Kasumi-1 (cell line): ENCODE results near the gene KCNK15.
A peak's percentile ranks its signal among the peaks of the same experiment; 100 is the strongest.
"Not testable (repeated sequence)": the region's sequence is repeated elsewhere in the genome, so short reads cannot be mapped to it uniquely, and the experiment has no call there.

Experiments used
- DNase-seq, 2 experiments: peaks; one replicate each; lab custom pipeline; 2025; lab: John Stamatoyannopoulos, UW

The KCNK15 gene

DNA sequence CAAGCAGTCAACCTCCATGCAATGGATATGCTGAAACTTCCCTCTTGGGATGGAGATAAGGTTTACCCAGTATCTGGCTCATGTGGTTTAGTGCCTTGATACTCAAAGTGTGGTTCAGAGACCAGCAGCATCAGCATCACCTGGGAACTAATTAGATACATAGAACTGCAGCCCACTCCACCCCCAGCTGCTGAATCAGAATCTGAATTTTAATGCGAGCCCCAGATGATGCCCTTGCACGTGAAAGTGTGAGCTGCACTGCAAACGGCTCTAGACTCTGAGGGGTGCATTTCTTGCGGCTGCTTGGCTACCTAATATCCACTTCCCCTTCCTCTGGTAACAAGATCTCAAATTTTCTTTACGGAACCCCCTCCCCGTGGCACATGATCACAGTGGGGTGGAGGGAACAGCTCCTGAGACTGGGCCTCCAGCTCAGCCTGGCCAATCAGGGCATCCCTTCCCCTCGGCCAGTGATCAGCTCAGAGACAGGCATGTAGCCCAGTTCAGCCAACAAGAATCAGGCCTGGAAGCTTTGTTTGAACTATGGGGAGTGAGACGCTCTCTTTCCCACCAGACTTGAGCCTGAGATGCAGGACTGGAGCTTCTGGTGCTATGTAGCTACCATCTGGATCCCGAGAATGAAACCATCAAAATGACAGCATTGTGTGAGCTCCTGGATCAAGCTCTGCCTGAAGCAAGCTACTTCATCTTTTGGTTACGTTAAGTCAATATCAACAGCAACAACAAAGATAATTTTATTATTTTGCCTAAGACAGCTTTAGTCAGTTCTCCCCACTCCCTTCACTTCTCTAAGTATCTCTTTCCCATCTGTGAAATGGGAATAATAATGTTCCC, 12.8 kb downstream of the KCNK15 start:
- DNase-seq, result no peak

DNA sequence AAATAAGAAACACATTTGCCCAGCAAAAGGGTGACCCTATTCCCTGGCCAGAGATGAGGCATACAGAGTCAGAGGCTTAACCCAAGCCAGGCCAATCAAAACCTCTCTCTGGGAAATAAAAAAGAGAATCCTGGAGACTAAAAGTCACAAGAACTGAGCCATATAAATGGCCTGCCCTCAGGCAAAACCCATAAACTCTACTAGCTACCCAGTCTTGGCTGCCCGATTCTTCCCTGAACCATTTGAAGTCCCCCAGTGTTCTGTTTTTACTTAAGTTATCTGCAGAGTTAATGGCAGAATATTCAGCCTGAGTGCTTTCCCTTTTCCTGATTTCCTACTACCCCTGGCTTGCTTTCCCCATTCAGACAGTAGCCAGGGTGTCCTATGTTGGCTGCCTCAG, 13.9 kb downstream of the KCNK15 start:
- DNase-seq, result no peak

DNA sequence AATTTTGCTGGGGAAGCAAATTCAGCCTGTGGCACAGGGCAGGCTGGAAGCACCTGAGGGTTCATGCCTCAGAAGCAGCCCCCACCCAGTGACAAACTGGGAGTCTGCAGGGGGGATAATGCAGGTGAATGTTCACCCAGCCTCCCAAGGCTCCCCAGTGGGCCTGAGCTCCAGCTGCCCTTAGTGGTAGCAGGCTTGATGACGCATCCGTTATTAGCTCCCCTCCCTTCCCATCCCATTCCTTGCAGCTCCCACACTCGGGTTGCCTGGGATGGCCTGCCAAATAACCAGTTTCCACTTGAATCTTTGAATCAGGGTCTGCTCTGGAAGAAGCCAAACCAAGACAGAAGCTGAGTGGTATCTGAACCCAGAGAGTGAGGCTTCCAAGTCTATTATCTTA, 15.8 kb downstream of the KCNK15 start:
- no peak for DNase-seq

DNA sequence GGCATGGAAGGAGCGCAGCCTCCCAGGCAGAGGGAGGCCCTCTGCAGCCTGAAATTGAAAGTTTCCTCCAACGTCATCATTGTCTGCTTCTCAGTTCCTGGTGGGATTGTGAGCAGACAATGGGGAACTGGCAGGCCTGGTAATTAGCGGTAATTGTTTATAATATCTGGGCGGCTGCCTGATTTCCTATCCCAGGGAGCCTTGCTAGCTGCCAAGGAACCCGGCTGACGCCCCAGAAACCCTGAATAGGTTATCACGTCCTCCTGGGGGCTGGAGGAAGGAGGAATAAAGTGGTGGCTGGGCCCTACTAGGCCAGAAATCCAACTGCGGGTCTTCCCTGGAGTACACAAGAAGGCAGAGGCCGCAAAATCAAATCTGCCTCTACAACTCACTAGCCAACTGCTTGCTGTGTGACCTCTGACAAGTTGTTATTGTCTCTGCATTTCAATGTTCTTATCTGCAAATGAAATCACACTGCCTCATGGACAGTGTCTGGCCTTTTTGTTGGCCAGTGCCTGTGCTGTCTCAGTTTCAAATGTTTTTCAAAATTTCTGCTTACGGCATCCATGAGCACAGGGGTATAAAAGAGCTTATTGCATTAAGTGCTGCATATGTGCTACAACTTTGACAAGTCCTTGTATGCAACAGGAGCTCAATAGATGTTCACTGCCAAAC, 16.9 kb downstream of the KCNK15 start:
- no peak for DNase-seq

DNA sequence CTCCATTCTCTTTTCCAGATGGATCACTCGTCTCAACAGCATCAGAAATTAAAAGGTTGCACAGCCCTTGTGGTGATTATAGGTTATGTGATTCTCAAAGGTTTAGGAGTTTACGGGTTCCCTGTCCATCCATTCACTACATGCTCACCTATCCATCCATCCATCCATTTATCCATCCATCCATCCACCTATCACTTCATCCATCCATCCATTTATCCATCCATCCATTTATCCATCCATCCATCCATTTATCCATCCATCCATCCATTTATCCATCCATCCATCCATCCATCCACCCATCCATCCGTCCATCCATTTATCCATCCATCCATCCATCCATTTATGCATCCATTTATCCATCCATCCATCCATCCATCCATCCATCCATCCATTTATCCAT, 18.1 kb downstream of the KCNK15 start:
- DNase-seq, result not testable (repeated sequence)

DNA sequence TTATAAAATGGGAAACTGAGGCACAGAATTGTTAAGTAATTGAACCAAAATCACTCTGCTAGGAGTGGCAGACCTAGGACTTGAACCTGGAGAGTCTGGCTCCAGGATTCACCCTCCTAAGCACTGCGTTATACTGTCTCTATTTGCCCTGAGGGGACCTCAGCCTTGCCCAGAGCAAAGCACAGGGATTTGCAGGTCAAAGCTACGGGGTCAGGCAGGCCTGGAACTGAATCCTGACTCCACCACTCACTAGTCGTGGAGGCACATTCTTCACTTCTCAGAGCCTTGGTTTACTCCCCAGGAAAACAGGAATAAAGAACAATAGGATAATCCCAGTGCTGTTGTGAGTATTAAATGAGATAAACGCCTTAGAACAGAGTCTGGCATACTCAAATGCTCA, 19.4 kb downstream of the KCNK15 start:
- DNase-seq, result no peak

DNA sequence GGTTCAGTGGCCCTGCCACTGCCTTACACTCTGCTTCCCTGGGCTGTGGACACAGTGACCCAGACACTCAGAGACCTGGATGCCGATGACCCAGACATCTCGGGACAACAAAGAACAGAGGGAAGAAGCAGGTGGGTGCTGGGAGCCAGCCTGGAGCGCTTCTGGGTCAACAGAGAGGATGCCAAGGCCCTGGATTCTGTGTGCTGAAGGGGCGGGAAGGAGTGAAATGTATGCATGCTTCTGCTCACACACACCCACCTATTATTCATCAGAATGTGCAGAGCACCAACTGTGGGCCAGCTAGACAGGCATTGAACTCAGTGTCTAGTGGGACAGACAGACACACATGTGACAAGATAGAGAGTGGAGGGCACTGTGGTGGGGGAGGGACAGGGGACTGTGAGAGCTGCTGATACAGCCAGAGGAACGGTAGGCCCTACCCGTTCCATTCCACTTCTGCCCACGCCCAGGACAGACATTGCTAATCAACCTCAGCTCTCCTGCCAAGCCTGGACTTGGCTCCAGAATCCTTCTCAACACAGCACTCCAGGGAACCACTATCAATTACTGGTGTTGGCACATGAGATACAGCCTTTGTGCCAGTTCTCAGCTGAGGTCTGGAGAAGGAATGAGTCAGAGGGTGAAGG, 20.2 kb downstream of the KCNK15 start:
- no peak for DNase-seq

DNA sequence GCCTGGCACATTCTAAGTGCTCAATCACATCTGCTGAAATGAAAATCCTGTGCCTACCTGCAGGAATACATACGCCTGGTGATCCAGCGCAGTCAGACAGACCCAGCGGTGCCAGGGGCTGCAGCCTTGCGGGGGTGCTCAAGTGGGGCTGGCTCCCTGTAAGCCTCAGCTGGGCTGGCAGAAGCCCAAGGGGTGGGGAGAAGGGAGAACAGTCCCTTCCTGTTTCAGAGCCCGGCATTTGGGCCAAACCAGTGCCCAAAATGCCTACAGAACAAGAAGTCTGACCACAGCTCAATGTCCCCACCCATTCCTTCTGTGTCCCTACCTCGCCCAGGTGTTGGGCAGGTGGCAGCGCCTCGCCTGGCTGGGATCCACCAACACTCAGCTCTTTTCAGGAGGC, 22.6 kb downstream of the KCNK15 start:
- no peak for DNase-seq

DNA sequence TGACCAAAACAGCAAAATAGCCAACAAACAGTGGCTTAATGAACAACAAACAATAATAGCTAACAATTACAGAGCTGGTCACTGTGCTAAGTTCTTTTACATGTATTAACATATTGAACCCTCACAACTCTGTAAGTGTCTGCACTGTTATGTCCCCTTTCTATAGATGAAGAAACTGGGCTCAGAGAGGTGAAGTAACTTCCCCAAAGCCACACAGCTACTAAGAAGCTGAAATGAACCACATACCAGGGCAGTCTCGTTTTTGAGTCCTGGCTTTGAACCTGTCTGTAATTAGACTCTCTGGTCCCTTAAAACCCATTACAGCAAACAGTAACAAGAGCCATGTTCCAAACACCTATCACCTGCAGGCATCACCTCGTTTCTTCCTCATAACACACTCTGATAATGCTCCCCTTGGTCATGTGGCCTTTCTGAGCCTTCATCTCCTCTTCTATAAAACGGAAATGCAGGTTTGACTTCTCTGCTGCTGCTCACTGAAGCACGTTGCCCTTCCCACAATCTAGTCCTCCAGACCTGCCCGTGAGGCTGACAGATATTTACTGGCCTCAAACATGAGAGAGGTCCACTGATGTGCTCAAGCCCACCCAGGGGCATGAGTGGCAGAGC, 23.3 kb downstream of the KCNK15 start:
- no peak for DNase-seq

DNA sequence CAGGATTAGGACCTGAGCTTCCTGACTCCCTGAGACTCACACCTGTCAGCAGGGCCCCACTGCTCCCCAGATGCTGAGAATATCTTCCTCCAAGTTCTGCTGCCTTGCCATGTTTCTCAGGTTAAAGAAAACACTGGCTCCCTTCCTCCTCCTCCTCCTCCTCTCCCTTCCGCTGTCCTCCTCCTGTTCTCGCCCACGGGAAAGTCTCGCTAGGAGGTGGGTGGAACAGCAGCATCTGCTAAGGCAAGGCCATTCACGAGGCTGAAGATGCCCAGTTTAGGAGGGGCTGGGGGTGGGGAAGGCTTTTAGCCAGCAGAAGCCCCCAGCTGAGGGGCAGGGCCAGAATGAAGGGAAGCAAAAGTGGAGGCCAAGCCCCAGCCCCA, 23.8 kb downstream of the KCNK15 start:
- no peak for DNase-seq

DNA sequence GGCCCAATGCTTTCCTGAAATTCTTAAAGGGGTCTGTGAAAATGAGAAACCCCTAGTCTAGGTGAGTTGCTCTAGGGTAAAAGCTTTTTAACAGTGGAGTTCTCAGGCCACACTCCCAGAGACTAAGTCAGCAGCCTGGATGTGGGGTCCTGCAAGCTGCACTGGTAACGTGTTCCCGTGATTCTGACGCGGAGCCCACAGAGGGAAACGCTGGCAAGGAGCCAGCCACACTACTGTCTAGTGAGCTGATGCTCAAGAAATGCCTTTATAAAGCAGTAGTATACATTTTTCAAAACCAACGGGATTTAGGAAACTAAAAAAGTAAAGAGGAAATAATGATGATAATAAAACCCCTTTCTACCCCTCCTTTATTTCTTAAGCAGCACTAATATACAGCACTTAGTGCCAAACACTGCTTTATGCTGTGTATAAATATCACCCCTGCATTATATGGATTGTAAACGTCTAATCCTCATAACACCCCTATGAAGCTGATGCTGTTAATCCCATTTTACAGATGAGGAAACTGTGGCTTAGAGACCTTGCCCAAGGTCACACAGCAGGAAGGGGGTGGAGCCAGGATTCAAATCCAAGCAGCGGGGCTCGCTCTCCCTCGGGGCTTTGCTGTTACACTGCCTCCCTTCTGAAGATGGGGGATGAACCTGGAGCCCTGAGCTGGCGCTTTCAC, 25.0 kb downstream of the KCNK15 start:
- DNase-seq, result no peak

DNA sequence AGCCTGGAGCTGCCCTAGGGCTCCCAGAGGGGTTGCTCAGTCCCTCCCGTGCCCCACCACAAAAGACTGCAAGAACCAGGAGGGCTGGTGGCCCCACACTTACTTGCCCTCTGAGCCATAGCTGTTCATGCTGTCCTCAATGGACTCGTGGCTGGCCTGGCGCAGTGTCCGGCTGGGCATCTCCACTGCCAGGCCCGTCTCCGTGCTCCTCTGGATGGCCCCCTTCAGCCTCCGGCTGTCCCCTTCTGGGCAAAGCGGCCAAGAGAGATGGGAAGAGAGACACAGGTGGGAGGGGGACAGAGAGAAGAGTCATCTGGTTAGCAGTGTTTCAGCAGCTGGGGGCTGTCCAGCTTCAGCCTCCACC, 25.5 kb downstream of the KCNK15 start:
- DNase-seq, result no peak

DNA sequence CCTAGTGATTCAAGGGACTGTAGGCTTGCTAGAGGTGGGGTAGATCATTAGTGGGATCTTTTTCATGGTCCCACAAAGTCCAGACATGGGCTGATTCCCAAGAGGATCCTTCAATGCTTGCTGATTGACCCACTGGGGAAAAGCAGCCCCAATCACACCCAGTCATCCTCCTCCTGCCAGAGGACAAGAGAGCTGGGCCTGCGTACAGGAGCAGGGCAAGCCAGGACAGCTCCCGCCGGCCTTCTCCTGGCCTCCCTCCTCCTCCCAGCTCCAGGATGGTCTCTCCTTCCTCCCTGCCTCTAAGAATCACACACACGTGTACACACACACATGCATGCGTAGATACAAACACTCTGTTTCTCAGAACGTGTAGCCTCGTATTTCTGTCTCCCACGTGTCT, 27.0 kb downstream of the KCNK15 start:
- DNase-seq, result no peak

DNA sequence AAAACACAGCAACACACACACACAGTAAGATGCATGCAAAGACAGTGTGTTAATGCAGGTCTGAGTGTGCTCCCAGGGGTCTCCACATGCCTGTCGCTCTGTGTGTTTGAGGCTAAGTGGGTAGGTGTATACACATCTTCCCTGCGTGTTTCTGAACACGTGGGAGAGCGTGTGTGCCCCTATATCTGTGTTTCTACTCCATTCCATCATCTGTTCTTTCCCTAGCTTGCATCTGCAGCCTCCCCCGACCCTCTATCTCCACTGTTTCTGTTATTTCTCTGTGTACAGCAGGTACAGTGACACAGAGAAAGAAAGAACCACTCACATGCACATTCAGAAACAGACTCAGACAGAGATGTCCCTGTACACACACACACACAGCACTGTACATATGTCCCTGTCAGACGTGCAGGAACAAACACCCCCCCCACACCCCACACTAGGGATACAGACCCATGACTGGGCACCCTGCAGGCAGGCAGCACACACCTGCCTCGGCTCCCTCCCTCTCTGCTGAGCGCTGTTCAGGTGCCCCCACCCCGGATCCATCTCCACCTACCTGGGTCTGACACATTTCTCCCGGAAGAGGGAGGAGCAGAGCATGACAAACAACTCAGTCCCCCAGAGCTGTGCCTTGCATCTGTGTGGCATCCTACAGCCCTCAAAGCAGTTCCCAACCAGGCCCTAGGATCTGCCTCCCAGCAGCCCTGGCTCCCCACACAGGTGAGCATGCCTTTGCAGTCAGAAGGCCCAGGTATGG, 27.6 kb downstream of the KCNK15 start:
- DNase-seq, result no peak

DNA sequence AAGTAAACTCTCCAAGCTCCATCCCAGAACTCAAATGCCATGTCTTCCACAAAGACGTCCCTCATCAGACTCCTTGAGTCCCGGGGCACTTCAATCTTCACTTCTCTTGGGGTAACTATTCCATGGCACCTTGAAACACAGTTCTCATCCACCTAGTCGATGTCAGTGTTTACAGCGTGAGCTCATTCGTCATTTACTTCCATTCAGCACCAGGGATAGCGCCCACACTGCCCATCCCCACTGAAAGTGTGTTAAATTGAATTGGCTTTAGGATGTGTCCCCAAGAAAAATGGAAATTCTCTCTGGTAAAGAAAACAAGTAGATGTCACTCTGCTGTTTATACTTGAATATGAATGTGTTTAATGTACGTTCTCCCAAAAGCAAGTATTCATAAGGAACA, 31.3 kb downstream of the KCNK15 start:
- DNase-seq, result peak; percentile 33 to 34

DNA sequence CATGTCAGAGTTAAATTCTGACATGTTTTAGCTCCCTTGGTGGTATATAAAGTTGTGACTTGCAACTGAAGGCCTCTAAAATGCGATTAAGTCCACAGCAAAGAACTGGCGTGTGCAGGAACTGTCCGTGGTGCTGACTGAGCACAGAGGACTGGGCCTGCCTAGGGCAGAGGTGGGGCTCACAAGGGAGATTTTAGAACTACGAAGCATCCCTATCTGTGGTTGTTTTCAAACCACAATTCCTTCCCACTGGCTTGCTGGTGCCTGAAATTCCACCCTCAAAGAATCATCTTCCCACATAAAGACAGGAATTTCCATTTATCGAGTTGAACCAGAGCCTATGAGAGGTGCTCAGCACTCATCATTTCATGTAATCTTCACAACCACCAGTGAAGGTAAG, 34.6 kb downstream of the KCNK15 start:
- peak; percentile 32 to 56 for DNase-seq

DNA sequence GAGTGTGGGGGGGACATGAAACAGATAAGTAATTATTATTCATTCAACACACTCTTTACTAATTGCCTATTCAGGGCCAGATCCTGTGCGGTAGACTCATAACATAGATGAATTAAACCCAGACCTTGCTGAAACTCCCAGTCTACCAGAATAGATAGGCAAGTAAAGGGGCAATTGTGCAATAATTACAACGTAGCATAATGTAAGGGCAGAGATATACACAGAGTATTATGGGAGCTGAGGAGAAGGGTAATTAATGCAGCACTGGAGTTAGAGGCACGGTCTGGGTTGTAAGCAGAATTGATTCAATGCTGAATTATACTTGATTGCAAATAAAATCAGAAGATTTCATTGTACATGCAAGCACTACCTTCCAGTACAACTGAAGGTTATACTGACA, 35.5 kb downstream of the KCNK15 start:
- no peak for DNase-seq

DNA sequence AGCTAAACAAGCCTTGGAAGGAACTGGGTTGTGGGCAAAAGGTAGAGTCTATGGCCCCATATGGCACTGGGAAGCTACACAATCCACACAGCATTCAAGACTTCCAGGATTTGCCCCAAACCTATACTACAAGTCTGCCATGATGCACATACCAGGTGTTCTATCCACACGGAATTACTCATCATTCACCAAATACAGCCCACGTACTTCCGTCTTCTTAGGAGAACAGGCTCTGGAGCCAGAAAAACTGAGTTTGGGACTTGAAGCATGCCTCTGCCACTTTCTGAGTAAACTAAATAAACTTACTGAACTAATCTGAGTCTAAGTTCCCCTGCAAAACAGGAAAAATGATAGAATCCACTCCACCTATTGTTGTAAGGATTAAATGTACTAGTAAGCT, 36.1 kb downstream of the KCNK15 start:
- no peak for DNase-seq

DNA sequence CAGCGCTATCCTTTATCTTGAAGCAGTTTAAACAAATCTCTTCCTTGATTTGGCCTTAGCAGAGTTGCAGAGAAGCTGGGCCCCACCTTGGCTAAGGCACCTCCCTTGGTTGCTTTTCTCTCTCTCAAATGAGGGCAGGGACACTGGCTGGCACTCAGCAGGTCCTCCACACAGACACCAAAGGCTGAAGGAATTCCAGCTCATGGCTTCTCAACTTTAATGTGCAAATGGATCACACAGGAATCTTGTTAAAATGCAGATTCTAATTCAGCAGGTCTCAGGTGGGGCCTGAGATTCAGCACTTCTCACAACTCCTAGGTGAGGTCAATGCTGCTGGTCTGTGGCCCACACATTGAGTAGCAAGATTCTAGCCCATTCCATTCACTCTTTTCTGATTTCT, 39.0 kb downstream of the KCNK15 start:
- no peak for DNase-seq

DNA sequence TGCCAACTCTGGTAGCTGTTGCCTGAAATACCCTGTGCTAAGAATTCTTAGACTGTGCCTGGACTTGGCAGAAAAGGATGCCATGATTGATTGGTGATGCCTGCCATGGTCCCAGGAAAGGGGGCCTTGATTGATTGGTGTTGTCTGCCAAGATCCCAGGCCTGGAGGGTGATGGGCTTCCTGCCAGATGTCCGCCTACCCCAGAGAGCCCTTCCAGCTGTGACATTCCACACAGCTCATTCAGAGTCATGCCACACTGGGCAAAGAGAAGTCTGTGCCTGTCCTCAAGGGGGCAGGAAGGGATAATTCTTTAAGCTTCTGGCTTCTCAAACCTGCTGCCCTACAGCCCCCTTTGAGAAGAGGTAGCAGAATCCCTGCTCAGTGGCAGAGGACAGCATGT, 40.1 kb downstream of the KCNK15 start:
- DNase-seq, result no peak

DNA sequence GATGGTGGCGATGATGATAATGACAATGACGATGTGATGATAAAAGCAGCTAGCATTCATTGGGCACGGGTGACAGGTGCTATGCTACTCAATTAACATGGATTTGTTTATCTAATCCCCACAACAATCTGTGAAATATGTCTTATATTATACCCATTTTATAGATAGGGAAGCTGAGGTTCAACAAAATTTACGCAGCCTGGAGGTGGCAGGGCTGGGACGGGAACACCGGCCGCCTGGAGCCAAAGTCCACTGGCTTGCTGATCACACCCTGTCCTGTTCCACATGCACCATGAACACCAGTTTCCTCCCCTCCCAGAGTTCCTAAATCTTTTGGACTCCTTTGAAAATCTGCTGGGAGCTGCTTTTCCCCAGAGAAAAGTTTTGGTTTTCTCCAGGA, 41.6 kb downstream of the KCNK15 start:
- DNase-seq, result no peak
